Measurements from ENCODE around the gene LRRC47.

Gene LRRC47

DNA sequence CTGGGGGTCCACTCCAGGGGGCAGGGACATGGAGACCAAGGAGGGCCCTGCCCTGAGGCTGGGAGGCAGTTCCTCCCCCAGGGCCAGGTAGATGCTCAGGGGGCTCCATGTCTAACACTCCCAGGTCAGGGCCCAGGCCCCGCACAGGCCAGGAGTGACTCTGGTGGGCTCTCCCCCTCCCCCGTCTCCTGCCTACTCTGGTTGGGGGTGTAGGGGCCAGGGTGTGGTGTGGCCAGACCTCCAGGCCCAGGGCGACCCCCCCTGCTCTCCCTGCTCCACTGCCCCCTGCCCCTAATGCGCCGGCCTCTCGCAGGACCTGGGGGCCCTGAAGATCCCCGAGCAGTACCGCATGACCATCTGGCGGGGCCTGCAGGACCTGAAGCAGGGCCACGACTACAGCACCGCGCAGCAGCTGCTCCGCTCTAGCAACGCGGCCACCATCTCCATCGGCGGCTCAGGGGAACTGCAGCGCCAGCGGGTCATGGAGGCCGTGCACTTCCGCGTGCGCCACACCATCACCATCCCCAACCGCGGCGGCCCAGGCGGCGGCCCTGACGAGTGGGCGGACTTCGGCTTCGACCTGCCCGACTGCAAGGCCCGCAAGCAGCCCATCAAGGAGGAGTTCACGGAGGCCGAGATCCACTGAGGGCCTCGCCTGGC lies 63.7 kb downstream of the LRRC47 start:
- no peak for DNase-seq (ENCODE audit: low spot score)

DNA sequence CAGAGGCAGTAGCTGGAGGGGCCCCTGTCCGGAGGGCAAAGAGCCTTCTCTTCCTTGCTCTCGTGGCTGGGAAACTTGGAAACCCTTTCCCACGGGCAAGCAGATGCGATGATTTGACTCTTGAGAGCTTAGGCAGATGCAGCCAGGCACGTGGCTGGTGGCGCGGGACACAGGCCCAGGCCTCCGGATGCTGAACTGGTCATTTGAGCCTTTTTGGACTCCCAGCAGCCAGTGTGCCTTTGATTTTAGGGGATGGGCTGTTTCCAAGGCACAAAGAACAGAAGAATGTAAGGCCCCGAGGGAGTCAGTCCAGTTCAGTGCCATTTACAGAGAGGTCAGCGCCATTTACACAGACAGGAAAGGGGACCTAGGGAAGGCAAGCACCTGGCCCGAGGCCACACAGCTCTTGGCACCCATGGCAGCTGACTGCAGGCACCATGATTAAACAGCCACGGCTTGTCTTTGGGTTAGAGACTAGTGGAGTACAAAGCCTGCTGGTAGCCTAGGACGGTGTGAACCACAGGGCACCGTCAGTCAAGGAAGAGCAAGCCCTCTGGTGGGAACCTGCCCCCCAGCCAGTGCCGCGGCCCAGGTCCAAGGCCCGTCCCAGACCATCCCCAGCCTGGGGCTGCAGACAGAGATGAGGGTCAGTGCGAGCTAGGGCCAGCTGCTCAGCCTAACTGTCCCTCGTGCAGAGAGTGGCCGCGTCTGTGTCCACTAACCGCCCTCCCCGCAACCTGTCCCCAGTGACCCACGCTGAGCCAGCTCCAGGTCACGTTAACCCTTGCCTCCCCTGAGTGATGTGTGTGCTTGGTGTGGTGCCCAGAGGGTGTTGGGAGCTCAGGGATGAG lies 64.5 kb downstream of the LRRC47 start:
- no peak for DNase-seq (ENCODE audit: low spot score)

DNA sequence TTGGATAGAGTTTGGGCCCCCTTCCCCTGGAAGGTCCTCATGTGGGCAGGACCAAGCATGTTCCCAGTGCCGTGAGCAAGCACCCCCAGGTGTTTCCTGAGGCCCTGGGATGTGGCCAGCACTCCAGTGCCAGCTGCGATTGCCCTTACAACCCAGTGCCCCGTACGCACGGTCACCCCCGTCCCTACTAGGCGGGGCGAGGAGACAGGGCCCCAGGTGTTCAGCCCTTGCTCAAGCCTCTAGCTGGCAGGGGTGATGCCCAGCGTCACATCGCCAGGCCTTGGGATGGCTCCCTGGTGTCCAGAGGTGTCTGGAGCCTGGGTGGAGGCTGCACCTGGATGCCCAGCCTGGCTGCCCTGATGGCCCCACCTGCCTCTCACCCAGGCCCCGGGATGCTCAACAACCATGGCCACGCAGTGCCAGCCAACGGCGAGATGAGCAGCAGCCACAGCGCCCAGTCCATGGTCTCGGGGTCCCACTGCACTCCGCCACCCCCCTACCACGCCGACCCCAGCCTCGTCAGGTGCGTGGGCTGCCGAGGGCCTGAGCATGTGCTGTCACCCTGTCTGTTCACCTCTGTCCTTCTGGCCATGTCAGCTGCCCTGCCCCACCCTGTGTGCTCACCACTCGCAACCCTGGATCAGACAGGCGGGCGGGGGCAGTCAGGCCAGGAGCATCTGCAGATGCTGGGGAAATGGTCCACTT lies 65.6 kb downstream of the LRRC47 start:
- no peak for DNase-seq (ENCODE audit: low spot score)

DNA sequence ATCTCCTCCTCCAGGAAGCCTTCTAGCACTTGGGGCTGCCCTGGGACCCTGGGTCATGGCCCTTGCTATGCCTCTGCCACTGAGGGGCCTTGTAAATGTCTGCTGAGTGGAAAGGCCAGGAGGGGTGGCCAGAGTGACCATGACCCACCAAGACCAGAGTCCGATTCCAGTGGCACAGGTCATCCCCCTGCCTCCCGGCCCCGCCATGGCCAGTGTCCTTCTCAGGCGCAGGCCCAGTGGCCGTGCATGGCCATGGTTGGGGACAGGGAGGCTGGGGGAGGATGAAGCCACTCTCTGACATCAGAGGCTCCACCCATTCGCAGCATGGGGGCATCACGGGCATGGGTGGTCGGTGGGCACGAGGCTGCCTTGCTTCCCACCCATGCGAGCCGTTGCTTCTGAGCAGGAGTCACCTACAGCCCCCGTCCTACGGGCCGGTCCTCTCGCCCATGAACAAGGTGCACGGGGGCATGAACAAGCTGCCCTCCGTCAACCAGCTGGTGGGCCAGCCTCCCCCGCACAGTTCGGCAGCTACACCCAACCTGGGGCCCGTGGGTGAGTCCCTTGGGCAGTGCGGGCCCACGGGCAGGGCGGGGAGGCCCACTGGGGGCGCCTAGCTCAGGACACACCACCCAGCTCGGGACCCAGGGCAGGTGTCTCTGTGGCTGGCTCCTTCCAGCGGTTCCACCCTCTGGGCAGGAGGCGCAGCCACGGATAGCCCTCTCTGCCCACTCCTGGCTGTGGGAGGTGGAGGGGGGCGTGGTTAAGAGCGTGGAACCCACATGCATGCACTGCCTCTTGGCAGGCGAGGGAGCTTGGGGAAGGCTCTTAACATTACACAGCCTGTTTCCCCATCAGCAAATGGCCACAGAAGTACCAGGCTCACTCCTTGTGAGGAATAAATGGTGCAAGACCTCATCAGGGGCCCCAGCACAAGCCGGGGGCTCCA lies 66.4 kb downstream of the LRRC47 start:
- no peak for DNase-seq (ENCODE audit: low spot score)

All from ecto neural progenitor cell (in vitro differentiated cells).